Tibial nerve (tissue), 3 donors: ENCODE results near the gene SEMA5B.

ENCODE experiments used
- POLR2A ChIP-seq, 2 donors: fragments of 450-650 bp; IDR thresholded peaks; one replicate each; pipeline ENCODE4 v1.6.1; 2017; ENCODE audit warnings: antibody characterized with exemption in 2 of 2, mild to moderate bottlenecking in 2 of 2, moderate library complexity in 2 of 2
- TF ChIP-seq, protein P1 (sequence below), 5 experiments: fragments of 200-600 bp in 3 of 5; fragments of 450-650 bp in 2 of 5; sonication (generic) in 3 of 5; IDR thresholded peaks; one replicate each; pipeline ENCODE4 v1.5.1; 2016 to 2019; ENCODE audit warnings: antibody characterized with exemption in 5 of 5, mild to moderate bottlenecking in 3 of 5, moderate library complexity in 2 of 5

DNA sequence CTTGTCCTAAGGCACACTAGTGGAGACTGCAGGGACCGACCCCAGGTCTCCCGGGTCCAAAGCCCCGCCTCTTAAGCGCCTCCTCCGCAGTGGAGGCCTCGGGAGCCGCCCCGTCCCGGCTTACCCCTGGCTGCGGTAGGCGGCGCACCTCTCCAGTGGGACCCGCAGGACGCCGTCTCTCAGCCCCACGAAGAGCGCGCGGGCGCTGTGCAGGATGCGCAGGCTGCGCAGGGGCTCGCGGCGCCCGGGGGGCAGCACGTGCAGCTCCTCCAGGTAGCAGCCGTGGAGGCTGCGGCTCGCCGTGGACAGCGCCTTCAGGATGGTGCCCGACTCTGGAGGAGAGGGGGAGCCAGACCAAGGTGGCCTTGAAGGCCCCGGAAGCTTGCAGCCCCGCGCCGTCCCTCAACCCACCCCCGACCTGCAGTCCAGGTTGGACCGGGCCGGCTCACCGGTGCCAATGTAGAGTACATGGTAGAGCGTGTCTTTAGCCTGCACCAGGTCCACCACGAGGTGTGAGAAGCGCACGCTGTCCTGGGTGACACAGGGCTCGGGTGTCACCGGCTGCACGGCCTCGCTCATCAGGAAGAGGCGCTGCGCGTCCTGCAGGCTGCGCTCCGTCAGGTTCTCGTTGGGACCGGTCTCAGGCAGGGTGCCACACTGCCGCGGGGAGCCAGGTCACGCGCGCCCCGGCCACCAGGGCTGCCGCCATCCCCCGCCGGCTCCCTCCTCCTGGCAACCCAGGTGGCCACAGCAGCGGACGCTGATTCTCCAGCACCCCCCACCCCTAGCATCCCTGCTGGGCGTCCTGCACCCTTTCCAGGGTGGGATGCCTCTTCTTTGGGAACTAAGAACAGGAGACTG lies 105.5 kb downstream of the SEMA5B start:
- TF ChIP-seq, protein P1, sequence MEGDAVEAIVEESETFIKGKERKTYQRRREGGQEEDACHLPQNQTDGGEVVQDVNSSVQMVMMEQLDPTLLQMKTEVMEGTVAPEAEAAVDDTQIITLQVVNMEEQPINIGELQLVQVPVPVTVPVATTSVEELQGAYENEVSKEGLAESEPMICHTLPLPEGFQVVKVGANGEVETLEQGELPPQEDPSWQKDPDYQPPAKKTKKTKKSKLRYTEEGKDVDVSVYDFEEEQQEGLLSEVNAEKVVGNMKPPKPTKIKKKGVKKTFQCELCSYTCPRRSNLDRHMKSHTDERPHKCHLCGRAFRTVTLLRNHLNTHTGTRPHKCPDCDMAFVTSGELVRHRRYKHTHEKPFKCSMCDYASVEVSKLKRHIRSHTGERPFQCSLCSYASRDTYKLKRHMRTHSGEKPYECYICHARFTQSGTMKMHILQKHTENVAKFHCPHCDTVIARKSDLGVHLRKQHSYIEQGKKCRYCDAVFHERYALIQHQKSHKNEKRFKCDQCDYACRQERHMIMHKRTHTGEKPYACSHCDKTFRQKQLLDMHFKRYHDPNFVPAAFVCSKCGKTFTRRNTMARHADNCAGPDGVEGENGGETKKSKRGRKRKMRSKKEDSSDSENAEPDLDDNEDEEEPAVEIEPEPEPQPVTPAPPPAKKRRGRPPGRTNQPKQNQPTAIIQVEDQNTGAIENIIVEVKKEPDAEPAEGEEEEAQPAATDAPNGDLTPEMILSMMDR (IDR thresholded peaks at IDR 0.05), result no peak
- TF ChIP-seq POLR2A (IDR thresholded peaks at IDR 0.05), result no peak
